ENCODE results near the gene SNX11.

- peak in 5 of 7 experiments; percentile 57 to 87 (median 73) for TF ChIP-seq CTCF (IDR thresholded peaks at IDR 0.05)
- no peak for TF ChIP-seq EP300 (IDR thresholded peaks at IDR 0.05)
- no peak for TF ChIP-seq POLR2A (IDR thresholded peaks at IDR 0.05)
Measured at GRCh38 chr17:48074322-48075081, 33.1 kb upstream of the SNX11 start.

Measured in stomach (tissue), 4 donors.